Lung (tissue), 12 donors: ENCODE data around the gene PAX4. TPM values are rescaled to one million over a fixed set of nuclear protein-coding genes. Genes with fewer than 3 reads are reported as not detected.

Source experiments
- ATAC-seq: fragments of 200-7000 bp; cut with Tn5 transposase; one replicate; pipeline ENCODE4 v1.9.1; 2020; ENCODE audit warnings: moderate number of reproducible peaks; ENCODE audit not compliant: insufficient read depth, low FRiP score
- DNase-seq, 3 donors: peaks; one replicate each; pipeline ENCODE4 v3.0.0-alpha.2; 2013 to 2017
- H3K27ac ChIP-seq, 2 donors: one replicate each; pipeline ENCODE4 v1.5.1; 2013; ENCODE audit warnings: mild to moderate bottlenecking in 2 of 2, moderate library complexity in 2 of 2, control low read depth in 1 of 2, inconsistent platforms in 1 of 2, low read depth in 1 of 2, low read length in 1 of 2
- H3K27me3 ChIP-seq, 3 donors: one replicate each; pipeline ENCODE4 v1.5.1; 2013; ENCODE audit warnings: low read length in 2 of 3; ENCODE audit not compliant: control insufficient read depth in 3 of 3, insufficient read depth in 3 of 3
- H3K36me3 ChIP-seq, 4 donors: one replicate each; pipeline ENCODE4 v1.5.1; 2013; ENCODE audit warnings: low read length in 4 of 4, mild to moderate bottlenecking in 1 of 4, moderate library complexity in 1 of 4; ENCODE audit not compliant: control insufficient read depth in 4 of 4, insufficient read depth in 4 of 4
- H3K4me1 ChIP-seq, 5 donors: one replicate each; pipeline ENCODE4 v1.5.1; 2013; ENCODE audit warnings: low read length in 5 of 5, mild to moderate bottlenecking in 2 of 5, moderate library complexity in 1 of 5; ENCODE audit not compliant: control insufficient read depth in 5 of 5, insufficient read depth in 5 of 5
- H3K4me3 ChIP-seq: one replicate; pipeline ENCODE4 v1.5.1; 2013; ENCODE audit warnings: mild to moderate bottlenecking, control low read depth, moderate library complexity
- H3K9ac ChIP-seq, 2 donors: one replicate each; pipeline ENCODE4 v1.5.1; 2013; ENCODE audit warnings: low read length in 2 of 2, control low read depth in 1 of 2; ENCODE audit not compliant: insufficient read depth in 1 of 2
- H3K9me3 ChIP-seq, 4 donors: one replicate each; pipeline ENCODE4 v1.5.1; 2013; ENCODE audit warnings: low read length in 3 of 4, mild to moderate bottlenecking in 1 of 4, moderate library complexity in 1 of 4; ENCODE audit not compliant: control insufficient read depth in 4 of 4, insufficient read depth in 3 of 4
- WGBS, 2 donors: extraction: QIAGEN DNeasy Blood & Tissue Kit; methylation state at CpG; one replicate each; pipeline ENCODE4 v1.1.7; 2013; 5-methylcytosine and 5-hydroxymethylcytosine counted together
- polyA plus RNA-seq, 2 donors: library from polyadenylated mRNA; stranded (reverse); fragments of 200-250 nt; gene quantifications; one replicate each; pipeline ENCODE4 v1.2.1, GENCODE V29; 2013
- total RNA-seq, 2 donors: library from RNA; depleted of rRNA in 1 of 2; stranded (reverse); fragments of >200 nt in 1 of 2; gene quantifications; one replicate each; pipeline ENCODE4 v1.2.1, GENCODE V29; 2014 to 2021
- TF ChIP-seq, protein P1 (sequence below): IDR thresholded peaks from 2 replicates; pipeline ENCODE4 v1.5.1; 2012; ENCODE audit warnings: mild to moderate bottlenecking; ENCODE audit errors: control extremely low read depth, extremely low read depth
- donor health status: control.
- donor health status: control.
- donor health status: Bipolar disorder and iron deficiency.
- donor health status: healthy.
- donor health status: DM: yes; HTN: yes; CAD: no.

PAX4 gene
- total and polyA plus RNA-seq, 4 donors = not detected

DNA sequence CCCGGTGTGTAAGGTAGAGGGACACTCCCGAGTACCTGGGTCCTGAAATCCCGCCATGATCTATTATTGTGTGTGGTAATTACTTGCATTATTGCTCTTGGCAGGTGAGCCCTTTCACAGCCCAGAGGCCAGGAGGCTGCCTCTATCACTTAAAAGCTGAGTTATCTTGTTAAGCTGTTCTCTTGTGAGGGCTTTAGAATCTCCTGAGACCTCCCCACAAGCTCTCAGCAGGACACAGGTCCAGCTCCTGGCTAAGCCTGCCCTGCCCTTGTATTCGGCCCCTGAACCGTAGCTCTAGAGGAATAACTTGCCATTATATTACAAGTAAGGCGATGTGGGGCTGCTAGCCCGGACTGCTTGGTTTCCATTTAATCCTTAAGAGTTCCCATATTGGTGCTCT is 48.0 kb upstream of the PAX4 start:
- Histone ChIP-seq H3K27ac (no peak overlapping the region), H3K9me3 (no peaks in the 10 kb centered on the region), H3K4me3 (no peak overlapping the region), H3K36me3 (no peaks in the 10 kb centered on the region), H3K9ac (no peak overlapping the region), H3K27me3 (no peaks in the 10 kb centered on the region), H3K4me1 (peaks cover 0 to 5% (median 0%) of the 10 kb centered on the region in 5 donors)
- TF ChIP-seq, protein P1, sequence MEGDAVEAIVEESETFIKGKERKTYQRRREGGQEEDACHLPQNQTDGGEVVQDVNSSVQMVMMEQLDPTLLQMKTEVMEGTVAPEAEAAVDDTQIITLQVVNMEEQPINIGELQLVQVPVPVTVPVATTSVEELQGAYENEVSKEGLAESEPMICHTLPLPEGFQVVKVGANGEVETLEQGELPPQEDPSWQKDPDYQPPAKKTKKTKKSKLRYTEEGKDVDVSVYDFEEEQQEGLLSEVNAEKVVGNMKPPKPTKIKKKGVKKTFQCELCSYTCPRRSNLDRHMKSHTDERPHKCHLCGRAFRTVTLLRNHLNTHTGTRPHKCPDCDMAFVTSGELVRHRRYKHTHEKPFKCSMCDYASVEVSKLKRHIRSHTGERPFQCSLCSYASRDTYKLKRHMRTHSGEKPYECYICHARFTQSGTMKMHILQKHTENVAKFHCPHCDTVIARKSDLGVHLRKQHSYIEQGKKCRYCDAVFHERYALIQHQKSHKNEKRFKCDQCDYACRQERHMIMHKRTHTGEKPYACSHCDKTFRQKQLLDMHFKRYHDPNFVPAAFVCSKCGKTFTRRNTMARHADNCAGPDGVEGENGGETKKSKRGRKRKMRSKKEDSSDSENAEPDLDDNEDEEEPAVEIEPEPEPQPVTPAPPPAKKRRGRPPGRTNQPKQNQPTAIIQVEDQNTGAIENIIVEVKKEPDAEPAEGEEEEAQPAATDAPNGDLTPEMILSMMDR = no peak
- WGBS, 2 donors = 95 to 96% methylated on average over 7 of the region's 7 CpGs
- ATAC-seq (no peak), DNase-seq (no peak)

DNA sequence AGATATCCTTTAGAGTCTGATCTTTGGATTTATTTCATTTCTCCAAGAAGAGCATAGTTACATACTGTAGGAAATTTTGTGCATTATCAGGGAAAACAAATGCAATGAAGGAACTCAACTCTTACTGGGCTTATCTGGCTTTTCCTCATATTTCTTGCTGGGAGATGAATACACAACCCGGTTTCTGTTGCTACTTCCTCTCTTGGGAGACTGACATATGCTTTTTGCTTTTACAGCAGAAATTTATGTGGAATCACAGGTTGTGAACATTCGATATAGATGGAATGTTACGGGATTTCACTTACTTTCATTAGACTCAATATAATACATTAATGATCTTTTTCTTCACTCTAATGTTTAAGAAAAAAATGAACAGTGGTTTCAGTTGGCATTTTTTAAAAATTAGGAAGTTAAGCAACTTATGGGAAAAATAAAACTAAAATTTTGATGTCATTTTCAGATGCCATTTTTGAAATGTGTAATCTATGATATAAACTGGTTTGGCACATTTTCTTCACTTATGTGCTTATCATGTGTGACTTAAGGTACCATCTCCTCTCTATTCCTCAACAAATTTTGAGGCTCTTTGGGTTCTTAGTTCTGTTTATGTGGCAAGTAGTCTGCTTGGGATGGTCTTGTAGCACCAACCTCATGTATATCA is 41.2 kb upstream of the PAX4 start:
- ATAC-seq (no peak), DNase-seq (no peak)
- Histone ChIP-seq H3K9me3 (no peaks in the 10 kb centered on the region), H3K27ac (no peak overlapping the region), H3K36me3 (peaks cover 0 to 2% (median 2%) of the 10 kb centered on the region in 4 donors), H3K4me3 (no peak overlapping the region), H3K27me3 (no peaks in the 10 kb centered on the region), H3K9ac (no peak overlapping the region), H3K4me1 (peaks cover 0 to 9% (median 6%) of the 10 kb centered on the region in 5 donors)
- 63 to 79% methylated on average over 3 of the region's 3 CpGs for WGBS, 2 donors
- TF ChIP-seq, protein P1 = no peak

DNA sequence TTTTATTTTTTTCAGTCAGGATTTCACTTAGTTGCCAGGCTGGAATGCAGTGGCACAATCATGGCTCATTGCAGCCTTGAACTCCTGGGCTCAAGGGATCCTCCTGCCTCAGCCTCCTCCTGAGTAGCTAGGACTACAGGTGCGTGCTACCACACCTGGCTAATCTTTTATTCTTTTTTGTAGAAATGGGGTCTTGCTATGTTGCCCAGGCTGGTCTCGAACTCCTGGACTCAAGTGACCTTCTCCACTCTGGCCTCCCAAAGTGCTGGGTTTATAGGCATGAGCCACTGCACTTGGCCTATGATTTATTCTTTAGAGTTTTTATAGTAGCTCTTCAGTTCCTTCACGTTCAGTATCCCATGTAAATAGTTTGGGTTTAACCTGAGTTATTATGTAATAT is 39.6 kb upstream of the PAX4 start:
- 85 to 96% methylated on average over 3 of the region's 3 CpGs for WGBS, 2 donors
- peaks cover 2 to 25% (median 15%) of the 10 kb centered on the region in 5 donors for H3K4me1 ChIP-seq
- H3K9ac ChIP-seq = no peak overlapping the region
- H3K4me3 ChIP-seq = no peak overlapping the region
- DNase-seq (no peak), ATAC-seq (no peak)
- no peaks in the 10 kb centered on the region for H3K27me3 ChIP-seq
- H3K27ac ChIP-seq = no peak overlapping the region
- H3K9me3 ChIP-seq = no peaks in the 10 kb centered on the region
- H3K36me3 ChIP-seq = peaks cover 0 to 4% (median 2%) of the 10 kb centered on the region in 4 donors
- TF ChIP-seq, protein P1 = no peak

DNA sequence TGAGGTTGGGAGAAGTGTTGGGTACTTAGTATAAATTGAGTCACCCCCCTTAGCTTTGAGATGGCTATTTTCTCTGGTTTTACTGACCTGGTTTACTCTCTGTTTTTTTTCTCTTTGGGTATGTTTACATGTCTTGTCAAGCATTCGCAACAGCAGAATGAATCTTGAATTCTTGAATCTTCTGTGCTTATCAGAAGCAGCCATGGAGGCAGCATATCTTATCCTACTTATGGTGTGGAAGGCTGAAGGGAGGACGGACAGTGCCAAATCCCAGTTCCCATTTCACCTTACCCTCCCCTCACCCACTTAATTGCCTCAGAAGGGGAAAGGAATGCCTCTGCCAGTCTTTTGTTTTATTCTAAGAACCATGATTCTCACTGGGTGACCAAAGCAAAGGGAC is 37.8 kb upstream of the PAX4 start:
- H3K9me3 ChIP-seq = no peaks in the 10 kb centered on the region
- TF ChIP-seq, protein P1 = no peak
- DNase-seq (no peak), ATAC-seq (no peak)
- H3K4me3 ChIP-seq = no peak overlapping the region
- H3K27me3 ChIP-seq = no peaks in the 10 kb centered on the region
- peaks cover 3 to 30% (median 15%) of the 10 kb centered on the region in 5 donors for H3K4me1 ChIP-seq
- no peak overlapping the region for H3K9ac ChIP-seq
- H3K36me3 ChIP-seq = peaks cover 0 to 4% (median 2%) of the 10 kb centered on the region in 4 donors
- 77% methylated on average over 2 of the region's 2 CpGs for WGBS, 2 donors
- no peak overlapping the region for H3K27ac ChIP-seq
